Stimulated activated CD4-positive, alpha-beta T cell treated with anti-CD3 and anti-CD28 coated beads, Interleukin-15, amount 100 ng/mL, for 24 hours (primary cell): ENCODE results near the gene SMG6.

Experiments
- DNase-seq: peaks from one replicate; pipeline ENCODE4 v3.0.0-alpha.2; 2020

The SMG6 gene

DNA sequence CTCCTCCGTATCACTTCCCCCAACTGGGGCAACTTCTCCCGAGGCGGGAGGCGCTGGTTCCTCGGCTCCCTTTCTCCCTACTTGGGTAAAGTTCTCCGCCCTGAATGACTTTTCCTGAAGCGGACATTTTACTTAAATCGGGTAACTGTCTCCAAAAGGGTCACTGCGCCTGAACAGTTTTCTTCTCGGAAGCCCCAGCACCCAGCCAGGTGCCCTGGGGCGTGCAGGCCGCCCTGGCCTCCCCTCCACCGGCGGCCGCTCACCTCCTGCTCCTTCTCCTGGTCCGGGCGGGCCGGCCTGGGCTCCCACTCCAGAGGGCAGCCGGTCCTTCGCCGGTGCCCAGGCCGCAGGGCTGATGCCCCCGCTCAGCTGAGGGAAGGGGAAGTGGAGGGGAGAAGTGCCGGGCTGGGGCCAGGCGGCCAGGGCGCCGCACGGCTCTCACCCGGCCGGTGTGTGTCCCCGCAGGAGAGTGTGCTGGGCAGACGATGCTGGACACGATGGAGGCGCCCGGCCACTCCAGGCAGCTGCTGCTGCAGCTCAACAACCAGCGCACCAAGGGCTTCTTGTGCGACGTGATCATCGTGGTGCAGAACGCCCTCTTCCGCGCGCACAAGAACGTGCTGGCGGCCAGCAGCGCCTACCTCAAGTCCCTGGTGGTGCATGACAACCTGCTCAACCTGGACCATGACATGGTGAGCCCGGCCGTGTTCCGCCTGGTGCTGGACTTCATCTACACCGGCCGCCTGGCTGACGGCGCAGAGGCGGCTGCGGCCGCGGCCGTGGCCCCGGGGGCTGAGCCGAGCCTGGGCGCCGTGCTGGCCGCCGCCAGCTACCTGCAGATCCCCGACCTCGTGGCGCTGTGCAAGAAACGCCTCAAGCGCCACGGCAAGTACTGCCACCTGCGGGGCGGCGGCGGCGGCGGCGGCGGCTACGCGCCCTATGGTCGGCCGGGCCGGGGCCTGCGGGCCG, 247.1 kb downstream of the SMG6 start:
- peak; percentile 68 for DNase-seq

DNA sequence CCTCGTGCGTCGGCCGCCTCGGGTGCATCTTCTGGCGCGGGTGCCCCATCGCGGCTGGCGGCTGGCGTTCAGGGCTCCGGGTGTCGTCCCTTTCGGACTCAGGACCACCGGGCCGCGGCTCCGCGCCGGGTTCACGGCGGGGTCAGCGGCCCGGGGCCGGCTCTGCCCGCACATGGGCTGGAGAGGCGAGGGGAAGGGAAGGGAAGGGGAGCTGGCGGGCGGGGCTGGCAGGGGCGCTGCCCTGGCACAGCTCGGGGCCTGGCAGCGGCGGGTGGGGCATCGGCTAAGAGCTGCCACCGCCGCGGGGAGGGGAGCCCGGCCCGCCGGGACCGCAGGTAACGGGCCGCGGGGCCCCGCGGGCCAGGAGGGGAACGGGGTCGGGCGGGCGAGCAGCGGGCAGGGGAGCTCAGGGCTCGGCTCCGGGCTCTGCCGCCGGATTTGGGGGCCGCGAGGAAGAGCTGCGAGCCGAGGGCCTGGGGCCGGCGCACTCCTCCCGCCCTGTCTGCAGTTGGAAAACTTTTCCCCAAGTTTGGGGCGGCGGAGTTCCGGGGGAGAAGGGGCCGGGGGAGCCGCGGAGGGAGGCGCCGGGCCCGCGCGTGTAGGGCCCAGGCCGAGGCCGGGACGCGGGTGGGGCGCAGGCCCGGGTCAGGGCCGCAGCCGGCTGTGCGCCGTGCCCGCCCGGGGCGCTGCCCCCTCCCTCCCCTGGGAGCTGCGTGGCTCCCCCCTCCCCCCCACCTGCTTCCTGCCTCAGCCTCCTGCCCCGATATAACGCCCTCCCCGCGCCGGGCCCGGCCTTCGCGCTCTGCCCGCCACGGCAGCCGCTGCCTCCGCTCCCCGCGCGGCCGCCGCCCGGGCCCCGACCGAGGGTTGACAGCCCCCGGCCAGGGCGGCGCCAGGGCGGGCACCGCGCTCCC, 248.0 kb downstream of the SMG6 start:
- peak; percentile 69 for DNase-seq

DNA sequence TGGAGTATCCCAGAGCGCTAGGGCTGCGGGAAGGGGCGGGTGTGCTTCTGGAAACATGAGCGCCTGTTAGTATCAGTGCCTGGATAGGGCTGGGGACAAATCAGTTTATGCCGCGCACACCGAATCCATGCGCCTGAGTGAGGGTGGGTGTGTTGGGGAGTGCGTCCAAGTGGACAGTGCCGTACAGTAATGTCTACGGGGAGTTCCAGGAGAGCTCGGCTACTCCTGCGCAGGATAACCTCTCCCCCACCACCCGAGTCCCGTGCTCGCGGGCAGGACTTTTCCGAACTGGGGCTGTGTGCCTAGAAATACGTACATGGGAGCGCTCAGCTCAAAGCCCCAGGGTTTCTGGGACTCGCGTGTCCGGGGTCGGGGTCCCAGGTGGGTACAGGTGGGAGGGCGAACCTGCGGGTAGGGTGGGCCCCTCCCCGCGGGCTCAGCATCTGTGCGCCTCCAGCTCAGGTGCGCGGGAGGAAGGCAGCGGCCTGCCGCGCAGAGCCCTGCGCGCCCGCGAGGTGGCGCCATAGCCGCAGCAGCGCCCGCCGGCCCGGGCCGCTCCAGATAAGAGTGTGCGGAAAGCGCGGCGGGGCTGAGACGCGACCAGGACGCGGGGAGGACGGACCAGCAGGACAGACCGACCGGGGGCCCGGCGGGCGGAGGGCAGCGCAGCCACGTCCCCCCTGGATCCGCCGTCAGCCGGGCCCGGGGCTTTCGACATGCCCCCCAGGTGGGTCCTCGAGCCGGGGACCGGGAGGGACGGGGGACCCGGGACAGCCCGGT, 248.9 kb downstream of the SMG6 start, which contains the start of gene HIC1:
Gene HIC1, plus strand, starts transcription at position 592 of the 780 bp plus-strand sequence. CDS start 1,588 bp downstream, outside the sequence.
- DNase-seq: peak; percentile 86

DNA sequence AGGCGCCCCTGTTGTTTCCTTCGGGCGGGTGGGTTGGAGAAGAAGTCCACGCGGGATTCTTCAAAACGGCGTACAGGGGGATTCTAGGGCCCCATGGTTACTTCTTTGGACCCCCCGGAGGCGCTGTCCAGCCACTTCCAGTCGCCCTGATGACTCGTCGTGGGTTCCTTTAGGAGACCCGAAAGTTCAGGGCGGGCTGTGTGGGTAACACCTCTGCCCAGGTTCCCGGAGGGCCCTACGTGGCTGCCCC, 249.4 kb downstream of the SMG6 start:
- DNase-seq: peak; percentile 69

DNA sequence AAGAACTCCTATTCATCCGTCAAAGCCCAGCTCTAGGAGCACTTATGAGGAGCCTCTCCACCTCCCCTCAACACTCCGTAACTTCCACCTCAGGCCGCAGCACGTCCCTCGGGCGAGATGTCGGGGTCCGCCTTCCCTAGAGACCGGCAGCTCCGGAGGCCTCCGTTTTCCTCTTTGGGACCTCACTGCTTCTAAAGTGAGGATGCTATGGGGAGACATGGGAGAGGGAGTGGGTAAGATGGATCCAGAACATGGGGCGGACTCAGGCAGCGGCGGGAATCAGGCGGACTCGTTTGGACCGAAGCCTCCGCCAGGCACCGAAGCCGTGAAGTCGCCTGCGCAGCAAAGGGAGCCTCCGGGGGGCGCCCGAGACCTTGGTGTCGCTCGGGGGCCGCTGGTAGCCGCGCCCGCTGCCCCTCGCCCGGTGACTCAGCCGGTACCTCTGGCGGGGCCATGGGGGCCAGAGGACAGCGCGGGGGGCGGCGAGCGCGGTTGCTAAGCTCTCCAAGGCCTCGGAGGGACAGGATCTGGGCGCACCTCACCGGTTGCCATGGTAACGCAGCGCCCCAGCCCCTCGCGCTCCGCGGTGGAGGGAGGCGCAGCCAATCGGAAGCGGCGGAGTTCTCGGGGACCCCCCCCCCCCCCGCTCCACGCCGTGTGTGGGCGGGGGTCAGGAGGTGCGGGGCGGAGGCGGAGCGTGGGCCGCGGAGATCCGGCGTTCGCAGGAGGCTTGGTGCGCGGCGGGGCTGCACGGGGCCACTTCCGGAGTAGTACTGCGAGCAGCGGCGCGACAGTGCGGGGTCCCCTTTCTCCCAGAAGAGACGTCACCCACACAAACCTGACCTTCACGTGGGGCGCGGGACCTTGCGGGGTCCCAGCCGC, 250.0 kb downstream of the SMG6 start:
- peak; percentile 88 for DNase-seq

DNA sequence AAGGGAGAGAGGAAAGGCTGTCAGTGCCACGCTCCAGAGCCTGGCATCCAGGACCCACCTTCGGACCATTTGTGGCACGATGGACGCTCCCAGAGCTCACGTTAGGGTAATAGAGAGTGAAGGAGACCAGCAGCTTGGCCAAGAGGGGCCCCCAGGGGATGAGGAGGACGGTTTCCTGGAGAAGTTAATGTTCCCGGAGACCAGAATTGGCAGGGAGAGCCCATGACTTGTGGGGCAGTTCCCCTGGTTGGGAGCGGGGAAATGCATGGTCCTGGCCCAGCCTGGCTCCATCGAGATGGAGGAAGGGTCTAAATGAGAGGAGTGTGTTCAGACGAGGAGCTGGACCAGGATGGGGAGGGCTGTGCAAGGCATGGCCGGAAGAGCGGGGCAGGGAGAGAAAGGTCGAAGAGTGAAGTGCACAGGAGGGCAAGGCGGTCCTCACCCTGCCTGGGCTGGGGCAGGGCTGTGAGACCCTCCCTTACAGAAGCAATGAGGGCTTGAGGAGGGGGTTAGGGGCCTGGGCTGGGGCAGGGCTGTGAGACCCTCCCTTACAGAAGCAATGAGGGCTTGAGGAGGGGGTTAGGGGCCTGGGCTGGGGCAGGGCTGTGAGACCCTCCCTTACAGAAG, 251.5 kb downstream of the SMG6 start:
- no peak for DNase-seq

DNA sequence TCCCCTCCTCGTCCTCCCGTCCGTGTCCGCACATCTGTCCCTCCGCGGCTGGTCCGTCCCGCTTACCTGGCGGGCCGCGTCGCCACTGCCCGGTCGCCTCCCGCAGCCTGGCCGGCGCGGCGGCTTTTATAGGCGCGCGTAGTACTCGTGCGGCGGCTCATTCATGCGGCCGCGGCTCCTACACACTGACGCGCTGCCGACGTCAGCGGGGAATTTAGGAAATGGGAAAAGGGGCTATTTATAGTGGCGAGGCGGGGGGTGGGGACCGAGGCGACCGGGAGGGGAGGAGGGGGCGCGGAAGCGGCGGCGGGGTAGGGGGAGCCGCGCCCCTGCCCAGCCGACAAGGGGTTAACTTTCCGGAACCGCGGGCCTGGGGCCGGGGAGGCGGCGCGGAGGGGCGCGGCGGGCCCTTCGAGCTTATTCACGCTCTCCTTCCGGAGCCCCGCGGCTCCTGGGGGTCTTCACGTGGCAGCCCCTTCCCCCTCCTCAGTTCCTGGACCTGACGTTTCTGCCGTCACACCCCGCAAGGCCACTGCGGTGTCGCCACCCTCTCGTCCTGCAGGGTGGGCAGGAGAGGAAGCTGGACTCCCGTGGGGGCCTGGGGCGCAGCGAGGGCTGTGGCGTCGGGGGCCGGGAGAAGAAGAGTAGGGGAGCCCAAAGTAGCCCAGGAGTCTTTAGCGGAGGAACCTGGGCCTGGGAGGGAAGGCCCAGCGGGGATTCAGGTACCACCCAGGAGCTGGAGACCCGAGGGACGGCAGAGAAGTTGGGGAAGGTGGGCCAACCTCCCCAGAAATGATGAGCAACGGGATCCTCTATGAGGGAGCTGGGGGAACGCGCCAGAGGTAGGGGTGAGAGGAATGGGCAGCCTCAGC, 252.3 kb downstream of the SMG6 start:
- peak; percentile 36 for DNase-seq

DNA sequence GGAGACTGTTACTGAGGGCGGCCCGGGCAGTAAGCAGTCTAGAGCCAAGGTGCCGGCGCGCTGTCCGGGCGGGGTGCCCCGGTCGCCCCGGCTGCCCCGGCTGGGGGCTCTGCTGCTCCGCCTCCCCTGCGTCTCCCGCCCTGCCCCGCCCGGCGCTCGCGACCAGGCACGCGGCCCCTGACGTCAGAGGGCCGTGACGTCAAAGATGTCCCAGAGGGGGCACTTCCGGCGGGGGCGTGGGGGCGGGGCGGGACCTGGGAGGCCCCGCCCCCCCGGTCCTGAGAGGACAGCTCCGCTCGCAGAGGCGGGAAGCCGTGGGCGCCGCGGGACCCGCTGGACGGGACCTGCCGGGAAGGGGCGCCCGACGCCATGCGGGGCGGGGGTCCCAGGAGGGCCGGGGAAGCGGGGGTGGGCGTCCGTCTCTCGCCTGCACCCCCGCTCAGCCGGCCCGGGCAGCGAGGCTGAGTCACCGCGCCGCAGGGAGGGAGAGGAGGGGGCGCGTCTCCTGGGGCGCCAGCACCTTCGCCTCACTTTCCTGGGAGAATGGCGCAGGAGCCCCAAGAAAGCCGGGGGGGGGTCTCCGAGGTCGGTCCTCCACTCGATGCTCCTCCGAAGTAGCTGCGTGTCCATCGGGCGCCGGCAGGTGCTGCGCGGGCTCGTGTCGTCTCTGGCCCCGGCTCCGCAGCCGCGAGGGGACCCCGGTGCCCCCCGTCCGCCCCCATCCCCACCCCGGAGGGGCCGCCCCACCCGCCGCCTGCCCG, 253.1 kb downstream of the SMG6 start:
- peak; percentile 74 for DNase-seq

DNA sequence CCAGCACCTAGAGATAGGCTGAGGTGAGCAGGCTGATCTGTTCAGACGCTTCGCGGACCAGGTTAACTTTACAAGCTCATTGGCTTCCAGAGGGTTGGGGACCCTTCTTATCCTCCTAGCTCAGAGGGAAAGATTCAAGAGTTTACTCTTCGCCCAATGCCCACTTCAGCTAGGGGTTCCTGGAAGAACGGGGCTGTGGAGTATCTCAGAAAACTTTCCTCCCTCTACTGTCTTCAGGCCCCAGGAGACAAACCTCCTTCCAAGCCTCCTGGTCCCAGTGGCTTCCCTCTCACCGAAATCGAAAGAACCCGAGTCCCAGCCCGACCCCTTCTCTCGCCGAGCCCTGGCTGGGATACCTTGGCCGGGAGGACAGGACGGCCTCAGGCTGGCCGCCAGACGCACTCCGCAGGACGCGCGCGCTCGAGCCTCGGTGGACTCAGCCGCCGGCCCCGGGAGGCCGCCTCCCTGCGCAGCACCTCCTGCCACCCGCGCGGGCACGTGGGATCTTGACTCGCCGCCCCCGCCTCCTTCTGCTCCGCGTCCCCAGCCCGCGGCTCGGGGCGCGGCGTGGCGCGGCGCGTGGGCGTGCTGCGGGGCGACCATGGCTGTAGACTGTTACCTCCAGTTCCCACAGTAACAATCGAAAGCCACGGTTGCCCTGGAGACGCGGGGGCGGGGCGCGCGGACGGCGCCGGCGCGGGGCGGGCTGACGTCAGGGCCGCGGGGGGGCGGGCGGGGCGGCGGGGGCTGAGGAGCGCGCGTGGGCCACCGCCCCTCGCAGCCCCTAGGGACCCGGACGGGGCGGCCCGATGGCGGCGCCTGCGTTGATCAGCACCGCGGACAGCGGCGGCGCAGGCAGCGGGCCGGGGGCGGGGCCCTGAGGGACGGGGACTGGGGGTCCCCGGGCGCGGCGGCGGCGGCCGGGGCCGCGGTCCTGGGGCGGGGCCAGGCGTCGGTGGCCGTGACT, 254.0 kb downstream of the SMG6 start:
- peak; percentile 91 for DNase-seq

DNA sequence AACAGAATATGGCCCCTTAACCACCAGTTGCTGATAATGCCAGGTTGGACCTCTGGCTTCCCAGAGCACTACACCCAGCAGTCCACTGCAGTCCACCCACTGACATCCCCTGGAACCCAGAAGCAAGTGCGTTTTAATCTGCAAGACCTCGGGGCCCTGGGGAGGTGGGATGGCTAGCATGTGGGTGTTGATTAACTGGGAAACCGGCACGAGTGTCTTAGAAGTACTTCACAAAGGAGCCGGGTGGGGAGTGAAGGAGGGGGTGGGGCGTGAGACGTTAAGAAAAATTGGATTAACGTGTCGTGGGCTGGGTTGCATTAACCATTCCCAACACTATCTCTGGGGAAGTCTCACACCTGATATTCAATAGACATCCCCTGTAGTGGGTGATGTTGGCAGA, 254.8 kb downstream of the SMG6 start:
- no peak for DNase-seq

DNA sequence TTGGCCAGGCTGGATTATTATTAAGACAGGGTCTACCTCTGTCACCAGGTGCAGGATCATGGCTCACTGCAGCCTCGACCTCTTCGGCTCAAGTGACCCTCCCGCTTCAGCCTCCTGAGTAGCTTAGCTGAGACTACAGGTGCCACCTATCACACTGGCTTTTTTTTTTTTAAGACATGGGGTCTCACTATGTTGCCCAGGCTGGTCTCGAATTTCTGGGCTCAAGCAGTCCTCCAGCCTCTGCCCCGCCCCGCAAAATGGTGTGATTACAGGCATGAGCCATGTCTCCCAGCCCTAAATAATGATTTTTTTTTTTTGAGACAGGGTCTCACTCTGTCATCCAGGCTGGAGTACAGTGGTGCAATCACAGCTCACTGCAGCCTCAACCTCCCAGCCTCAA, 256.0 kb downstream of the SMG6 start:
- no peak for DNase-seq

DNA sequence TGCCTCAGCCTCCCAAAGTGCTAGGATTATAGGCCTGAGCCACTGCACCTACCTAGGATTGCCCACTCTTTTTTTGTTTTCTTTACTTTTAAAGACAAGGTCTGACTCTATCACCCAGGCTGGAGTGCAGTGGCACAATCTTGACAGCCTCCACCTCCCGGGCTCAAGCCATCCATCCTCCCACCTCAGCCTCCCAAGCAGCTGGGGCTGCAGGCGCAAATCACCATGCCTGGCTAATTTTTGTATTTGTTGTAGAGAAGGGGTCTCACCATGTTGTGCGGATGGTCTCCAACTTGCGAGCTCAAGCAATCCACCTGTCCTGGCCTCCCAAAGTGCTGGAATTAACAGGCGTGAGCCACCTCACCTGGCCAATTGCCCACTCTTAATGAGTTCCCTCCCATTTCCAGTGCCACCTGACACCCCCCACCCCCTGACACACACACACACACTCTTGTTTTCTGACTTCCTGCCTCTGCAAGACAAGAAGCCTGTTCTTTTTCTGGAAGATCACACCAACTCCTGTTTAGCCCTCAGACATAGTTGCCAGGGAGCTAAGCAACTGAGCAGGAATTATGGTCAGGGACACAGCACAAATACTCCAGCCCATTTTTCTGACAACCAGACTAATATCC, 259.2 kb downstream of the SMG6 start:
- no peak for DNase-seq

DNA sequence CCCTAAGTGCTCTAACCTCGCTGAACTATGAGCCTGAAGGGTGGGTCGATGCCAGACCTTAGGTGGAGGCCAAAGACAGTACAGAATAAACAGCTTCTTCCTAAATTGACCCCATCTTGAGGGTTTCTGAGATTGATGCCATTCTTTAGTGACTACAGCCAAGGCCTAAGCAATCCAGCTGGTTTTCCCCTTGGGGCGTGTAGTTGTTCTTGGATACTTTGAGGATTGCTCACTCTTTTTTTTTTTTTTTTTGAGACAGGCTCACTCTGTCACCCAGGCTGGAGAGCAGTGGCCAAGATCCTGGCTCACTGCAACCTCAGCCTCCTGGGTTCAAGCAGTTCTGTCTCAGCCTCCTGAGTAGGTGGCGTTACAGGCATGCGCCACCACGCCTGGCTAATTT, 259.8 kb downstream of the SMG6 start:
- no peak for DNase-seq

DNA sequence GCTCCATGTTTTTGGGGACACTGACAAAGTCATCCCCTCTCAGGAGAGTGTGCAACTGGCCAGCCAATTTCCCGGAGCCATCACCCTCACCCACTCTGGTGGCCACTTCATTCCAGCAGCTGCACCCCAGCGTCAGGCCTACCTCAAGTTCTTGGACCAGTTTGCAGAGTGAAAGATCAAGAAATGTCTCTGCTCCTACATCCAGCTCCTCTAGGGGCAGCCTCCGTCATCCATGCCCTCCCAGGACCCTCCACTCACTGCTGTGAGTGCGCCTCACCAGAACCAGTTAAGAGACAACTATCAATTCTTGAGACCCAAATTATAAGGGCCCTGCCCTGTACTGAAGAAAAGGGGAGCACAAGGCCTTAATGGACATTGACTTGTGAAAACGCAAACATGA, 260.7 kb downstream of the SMG6 start:
- no peak for DNase-seq

DNA sequence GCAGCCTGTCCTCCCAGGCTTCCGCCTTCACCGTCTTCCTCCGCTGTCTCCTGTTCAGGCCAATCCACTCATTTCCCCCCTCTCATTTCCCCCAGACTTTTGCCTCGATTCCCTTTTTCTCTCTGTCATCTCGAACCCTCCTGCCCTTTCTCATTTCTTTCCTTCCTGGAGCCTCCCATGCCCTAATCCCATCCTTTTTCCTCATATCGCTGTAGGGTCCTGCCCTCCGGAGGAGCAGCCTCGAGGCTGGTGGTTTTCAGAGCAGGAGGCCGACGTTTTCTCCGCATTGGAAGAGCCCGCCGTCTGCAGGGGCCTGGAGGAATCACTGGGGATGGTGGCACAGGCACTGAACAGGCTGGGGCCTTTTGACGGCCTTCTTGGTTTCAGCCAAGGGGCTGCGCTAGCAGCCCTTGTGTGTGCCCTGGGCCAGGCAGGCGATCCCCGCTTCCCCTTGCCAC, 261.2 kb downstream of the SMG6 start:
- DNase-seq: peak; percentile 29

DNA sequence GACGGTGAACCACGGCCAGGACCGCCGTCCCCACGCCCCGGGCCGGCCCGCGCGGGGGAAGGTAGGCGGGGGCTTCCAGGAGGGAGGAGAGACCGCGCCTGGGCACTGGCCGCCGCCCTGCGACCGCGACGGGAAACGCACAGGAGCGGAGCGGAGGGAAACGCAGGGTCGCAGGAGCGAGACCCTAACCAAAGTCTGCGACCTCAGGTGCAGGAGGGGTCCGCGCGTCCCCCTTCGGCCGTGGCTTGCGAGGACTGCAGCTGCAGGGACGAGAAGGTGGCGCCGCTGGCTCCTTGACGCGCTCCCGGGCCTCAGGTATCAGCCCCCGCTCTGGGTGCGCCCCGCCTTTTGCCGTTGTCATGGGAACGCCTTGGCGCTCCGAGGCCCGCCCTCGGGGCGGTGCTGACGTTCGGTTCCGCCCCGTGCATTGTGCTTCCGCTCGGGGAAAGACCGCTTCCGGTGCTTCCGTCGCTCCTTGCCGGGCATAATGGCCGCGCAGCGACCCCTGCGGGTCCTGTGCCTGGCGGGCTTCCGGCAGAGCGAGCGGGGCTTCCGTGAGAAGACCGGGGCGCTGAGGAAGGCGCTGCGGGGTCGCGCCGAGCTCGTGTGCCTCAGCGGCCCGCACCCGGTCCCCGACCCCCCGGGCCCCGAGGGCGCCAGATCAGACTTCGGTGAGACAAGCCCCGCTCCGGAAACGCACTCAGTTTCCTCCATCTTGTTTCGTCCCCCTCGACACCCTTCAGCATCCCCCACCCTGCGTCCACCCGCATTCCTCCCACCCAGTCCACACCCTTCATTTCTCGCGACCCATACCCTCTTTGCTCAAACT, 261.8 kb downstream of the SMG6 start, which contains the start of gene OVCA2:
Gene OVCA2, plus strand, starts transcription at position 462 of the 829 bp plus-strand sequence. Its CDS starts 26 bp downstream, at position 488.
- peak; percentile 98 for DNase-seq
